T-helper 2 cell treated with Interferon-gamma antibody and Interleukin-4, amounts not matched to agents 5 μg/mL and 100 μg/mL, for 36 hours (primary cell): Measurements from ENCODE around the gene SLC2A6.

ENCODE experiments used
- DNase-seq: peaks from one replicate; pipeline ENCODE4 v3.0.0; 2021; ENCODE audit warnings: low spot score
- H3K27ac Mint-ChIP-seq: one replicate; pipeline ENCODE4 v1.8.0; 2021; ENCODE audit warnings: mild to moderate bottlenecking, mixed read lengths
- H3K27me3 Mint-ChIP-seq: one replicate; pipeline ENCODE4 v1.8.0; 2021; ENCODE audit warnings: low read depth, mixed read lengths
- H3K36me3 Mint-ChIP-seq: one replicate; pipeline ENCODE4 v1.8.0; 2021; ENCODE audit warnings: low read depth, mixed read lengths
- H3K4me1 Mint-ChIP-seq: one replicate; pipeline ENCODE4 v1.8.0; 2021; ENCODE audit warnings: low read depth, mixed read lengths
- H3K4me3 Mint-ChIP-seq: one replicate; pipeline ENCODE4 v1.8.0; 2022; ENCODE audit warnings: mild to moderate bottlenecking, moderate library complexity, mixed read lengths
- H3K9me3 Mint-ChIP-seq: one replicate; pipeline ENCODE4 v1.8.0; 2021; ENCODE audit warnings: mixed read lengths

Gene SLC2A6

DNA sequence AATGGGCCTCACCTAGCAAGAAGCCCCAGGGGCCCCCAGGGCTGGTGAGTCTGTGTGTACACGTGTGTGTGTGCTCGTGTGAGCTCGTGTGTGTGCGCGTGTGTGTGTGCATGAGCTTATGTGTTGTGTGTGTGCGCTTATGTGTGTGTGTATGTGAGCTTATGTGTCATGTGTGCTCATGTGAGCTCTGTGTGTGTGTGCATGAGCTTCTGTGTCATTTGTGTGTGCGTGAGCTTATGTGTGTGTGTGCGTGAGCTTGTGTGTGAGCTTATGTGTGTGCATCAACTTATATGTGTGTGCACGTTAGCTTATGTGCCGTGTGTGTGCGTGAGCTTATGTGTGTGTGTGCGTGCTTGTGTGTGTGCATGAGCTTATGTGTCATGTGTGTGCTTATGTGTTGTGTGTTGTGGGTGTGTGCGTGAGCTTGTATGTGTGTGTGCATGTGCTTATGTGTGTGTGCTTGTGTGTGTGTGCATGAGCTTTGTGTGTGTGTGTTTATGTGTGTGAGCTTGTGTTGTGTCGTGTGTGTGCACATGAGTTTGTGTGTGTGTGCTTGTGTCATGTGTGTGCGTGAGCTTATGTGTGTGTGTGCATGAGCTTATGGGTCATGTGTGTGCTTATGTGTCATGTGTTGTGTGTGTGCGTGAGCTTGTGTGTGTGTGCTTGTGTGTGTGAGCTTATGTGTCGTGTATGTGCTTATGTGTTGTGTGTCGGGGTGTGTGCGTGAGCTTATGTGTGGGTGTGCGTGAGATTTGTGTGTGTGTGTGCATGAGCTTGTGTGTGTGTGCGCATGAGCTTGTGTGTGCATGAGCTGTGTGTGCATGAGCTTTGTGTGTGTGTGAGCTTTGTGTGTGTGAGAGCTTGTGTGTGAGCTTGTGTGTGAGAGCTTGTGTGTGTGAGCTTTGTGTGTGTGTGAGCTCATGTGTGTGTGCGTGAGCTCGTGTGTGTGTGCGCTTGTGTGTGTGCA is 16.7 kb upstream of the SLC2A6 start:
- no peak overlapping the region for H3K27ac Mint-ChIP-seq
- no peaks in the 10 kb centered on the region for H3K27me3 Mint-ChIP-seq
- no peak overlapping the region for H3K4me3 Mint-ChIP-seq
- DNase-seq: no peak
- no peaks in the 10 kb centered on the region for H3K4me1 Mint-ChIP-seq
- no peaks in the 10 kb centered on the region for H3K9me3 Mint-ChIP-seq
- H3K36me3 Mint-ChIP-seq: no peaks in the 10 kb centered on the region

DNA sequence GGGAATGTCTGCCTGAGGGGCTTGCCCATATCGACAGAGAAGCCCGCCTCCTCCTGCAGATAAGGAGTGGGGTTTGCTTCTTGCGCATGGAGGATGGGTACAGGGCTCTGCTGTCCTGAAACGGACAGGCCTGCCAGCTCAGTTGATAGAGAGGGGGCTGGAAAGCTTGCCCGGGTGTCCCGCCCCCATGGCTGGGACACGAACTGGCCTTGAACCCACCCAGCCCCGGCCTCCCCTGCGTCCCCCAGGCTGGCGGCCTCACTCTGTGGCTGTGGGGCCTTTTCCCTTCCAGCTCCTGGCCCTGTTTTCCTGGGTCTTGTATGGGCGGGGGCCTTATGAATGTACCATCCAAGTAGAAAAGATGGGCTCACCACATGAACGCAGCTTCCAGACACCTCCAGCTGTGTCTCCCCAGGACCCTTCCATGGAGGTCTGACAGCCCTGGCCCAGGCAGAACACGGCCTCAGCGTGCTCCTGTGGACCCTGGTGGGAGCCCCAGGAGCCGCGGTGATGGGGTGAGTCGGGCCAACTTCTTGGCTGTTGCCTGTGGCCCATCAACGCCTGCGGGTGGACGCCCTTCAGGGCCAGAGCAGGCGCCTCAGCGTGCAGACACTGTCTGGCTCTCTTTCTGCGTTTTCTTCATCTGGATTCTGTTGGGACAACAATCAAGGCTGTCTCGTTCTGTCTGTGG is 15.9 kb upstream of the SLC2A6 start:
- H3K27ac Mint-ChIP-seq: no peak overlapping the region
- no peaks in the 10 kb centered on the region for H3K9me3 Mint-ChIP-seq
- H3K27me3 Mint-ChIP-seq: no peaks in the 10 kb centered on the region
- no peaks in the 10 kb centered on the region for H3K4me1 Mint-ChIP-seq
- no peaks in the 10 kb centered on the region for H3K36me3 Mint-ChIP-seq
- DNase-seq: no peak
- no peak overlapping the region for H3K4me3 Mint-ChIP-seq

DNA sequence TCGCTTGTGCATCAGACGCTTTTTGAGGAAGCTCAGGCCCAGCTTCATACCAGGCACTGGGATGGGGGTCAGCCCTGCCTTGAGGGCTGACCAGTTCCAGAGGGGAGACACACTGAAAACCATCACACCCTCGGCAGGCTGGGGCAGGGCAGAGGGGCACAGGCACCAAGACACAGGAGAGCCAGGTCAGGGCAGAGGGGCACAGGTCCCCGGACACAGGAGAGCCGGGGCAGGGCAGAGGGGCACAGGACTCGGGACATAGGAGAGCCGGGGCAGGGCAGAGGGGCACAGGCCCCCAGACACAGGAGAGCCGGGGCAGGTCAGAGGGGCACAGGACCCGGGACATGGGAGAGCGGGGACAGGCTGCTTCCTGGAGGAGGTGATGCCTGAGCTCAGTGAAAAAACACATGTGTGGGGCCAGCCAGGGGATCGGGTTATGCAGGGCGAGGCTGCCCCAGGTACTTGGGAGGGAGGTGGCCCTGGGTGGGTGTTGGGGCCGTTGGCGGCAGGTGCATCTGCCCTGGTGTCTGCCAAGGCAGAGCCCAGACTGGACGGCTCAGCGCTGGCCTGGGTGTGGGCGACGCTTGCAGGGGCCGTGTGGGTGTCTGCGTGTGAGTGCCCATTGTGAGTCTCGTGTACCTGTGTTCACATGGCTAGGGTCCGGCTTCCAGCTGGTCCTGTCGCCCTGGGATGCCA is 15.1 kb upstream of the SLC2A6 start:
- Mint-ChIP-seq H3K27ac (no peak overlapping the region), H3K4me3 (no peak overlapping the region), H3K4me1 (no peaks in the 10 kb centered on the region), H3K36me3 (no peaks in the 10 kb centered on the region), H3K9me3 (no peaks in the 10 kb centered on the region), H3K27me3 (no peaks in the 10 kb centered on the region)
- DNase-seq: no peak

- H3K27me3 Mint-ChIP-seq: no peaks in the 10 kb centered on the region
- H3K9me3 Mint-ChIP-seq: no peaks in the 10 kb centered on the region
- no peaks in the 10 kb centered on the region for H3K36me3 Mint-ChIP-seq
- H3K4me3 Mint-ChIP-seq: no peak overlapping the region
- no peaks in the 10 kb centered on the region for H3K4me1 Mint-ChIP-seq
- no peak for DNase-seq
- H3K27ac Mint-ChIP-seq: no peak overlapping the region
These were observed 14.5 kb upstream of the SLC2A6 start for GRCh38 chr9:133493428-133493827.

DNA sequence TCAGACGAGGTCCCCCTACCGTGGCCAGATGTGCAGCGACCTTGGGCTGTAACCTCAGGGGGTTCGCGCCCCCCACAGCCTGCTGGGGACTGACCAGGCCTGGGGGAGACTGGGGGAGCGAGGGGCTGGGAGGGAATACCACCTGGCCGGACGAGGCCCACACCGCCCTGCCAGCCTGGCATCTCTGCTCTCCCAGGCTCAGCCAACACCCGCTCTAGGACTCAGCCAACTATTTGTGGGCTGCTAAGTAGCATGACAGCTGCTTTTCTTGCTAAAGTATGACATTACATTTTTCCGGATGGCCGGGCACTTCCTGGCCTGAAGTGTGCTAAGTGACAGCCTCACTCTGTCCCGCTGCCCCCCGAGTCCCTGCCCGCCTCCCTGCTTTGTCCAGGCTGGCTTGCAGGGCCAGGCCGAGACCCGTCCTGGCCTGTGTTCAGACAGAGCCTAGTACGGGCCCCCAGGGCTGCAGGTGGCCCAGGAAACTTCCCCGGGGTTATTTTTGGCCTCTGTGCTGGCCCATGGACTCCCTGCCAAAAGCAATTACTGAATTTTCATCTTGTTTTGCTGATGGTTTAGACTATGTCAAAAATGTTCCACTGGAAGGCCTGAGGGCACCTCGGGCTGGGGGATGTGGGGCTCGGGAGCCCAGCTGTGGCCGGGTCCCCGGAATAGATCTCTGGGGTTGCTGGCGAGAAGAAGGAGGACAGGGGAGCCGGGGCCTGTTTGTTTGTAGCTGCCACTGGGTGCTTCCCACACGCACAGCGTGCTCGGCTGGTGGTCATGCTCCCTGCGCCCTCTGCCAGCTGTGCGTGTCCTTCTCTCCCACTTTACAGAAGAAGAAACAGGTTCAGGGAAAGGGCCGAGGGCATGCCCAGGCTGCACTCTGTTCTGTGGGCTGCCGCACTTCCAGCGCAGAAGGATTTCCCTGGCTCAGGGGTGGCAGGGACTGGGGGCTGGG is 13.4 kb upstream of the SLC2A6 start:
- no peaks in the 10 kb centered on the region for H3K27me3 Mint-ChIP-seq
- H3K27ac Mint-ChIP-seq: no peak overlapping the region
- no peaks in the 10 kb centered on the region for H3K9me3 Mint-ChIP-seq
- no peak for DNase-seq
- no peaks in the 10 kb centered on the region for H3K36me3 Mint-ChIP-seq
- no peaks in the 10 kb centered on the region for H3K4me1 Mint-ChIP-seq
- no peak overlapping the region for H3K4me3 Mint-ChIP-seq

DNA sequence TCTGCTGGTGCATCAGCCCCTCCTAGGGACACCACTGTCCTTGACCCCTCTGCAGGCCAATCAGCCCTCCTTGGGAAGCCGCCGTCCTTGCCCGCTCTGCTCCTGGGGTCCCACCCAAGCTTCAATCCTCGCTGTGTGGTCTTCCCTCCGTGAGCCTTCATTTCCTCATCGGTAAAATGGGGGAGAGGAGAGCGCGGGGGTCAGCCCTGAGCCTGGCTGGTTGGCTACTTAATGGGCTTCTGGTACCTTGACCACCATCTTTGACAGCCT is 12.7 kb upstream of the SLC2A6 start:
- Mint-ChIP-seq H3K36me3 (no peaks in the 10 kb centered on the region), H3K9me3 (no peaks in the 10 kb centered on the region), H3K27me3 (no peaks in the 10 kb centered on the region), H3K4me1 (no peaks in the 10 kb centered on the region), H3K27ac (no peak overlapping the region), H3K4me3 (no peak overlapping the region)
- no peak for DNase-seq

DNA sequence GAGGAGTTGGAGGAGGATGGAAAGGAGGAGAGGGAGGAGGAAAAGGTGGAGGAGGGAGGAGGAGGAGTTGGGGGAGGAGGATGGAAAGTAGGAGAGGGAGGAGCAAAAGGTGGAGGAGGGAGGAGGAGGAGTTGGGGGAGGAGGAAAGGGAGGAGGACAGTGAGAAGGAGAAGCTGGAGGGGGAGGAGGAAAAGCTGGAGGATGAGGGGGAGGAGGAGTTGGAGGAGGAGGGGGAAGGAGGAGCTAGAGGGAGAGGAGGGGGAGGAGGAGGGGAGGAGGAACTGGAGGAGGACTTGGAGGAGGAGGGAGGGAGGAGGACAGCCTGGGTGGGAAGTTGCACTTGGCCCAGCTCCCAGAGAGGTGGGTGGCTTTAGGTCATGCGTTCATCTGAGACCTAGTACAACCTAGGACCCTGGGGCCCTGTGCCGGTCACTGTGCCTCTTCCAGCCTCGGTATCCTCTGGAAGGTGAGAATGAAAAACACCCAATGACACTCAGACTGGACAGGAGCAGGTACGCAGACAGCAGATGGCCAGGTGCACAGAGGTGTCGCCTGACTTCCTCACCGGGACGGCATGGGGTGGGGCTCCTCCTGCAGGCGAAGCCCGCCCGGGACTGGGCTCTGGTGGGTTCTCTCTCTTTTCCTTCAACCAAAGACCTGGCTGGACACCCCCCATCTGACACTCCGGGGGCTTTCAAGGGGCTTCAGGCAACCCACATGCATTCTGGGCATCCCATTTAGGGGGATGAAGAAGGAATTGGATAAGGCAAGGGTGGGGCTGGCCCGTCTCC is 12.2 kb upstream of the SLC2A6 start:
- no peaks in the 10 kb centered on the region for H3K36me3 Mint-ChIP-seq
- no peak overlapping the region for H3K27ac Mint-ChIP-seq
- H3K27me3 Mint-ChIP-seq: no peaks in the 10 kb centered on the region
- no peaks in the 10 kb centered on the region for H3K9me3 Mint-ChIP-seq
- H3K4me1 Mint-ChIP-seq: peaks cover 2% of the 10 kb centered on the region
- H3K4me3 Mint-ChIP-seq: no peak overlapping the region
- no peak for DNase-seq

DNA sequence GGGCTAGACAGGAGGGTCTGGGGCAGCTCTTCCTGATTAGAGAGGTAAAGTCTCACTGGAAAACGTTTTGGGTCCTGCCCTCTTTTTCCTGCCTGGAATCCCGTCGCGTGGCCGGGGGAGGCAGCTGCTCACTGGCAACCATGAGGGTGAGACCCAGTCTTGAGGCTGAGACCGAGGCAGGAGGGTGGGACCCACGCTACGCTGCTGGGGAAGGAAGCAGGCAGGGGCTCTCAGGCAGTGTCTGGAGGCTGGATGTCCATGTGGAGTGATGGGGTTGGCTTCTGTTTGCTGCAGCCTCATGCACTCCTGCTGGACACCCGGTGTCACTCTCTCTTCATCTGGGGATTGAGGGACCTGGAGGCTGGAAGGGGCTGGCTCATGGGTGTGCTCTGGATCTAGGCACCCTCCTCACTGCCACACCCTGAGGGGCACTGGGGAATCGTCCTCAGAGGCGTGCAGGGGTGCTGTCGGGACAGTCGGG is 11.3 kb upstream of the SLC2A6 start:
- Mint-ChIP-seq H3K9me3 (no peaks in the 10 kb centered on the region), H3K27me3 (no peaks in the 10 kb centered on the region), H3K27ac (no peak overlapping the region), H3K4me1 (peaks cover 3% of the 10 kb centered on the region), H3K36me3 (no peaks in the 10 kb centered on the region), H3K4me3 (no peak overlapping the region)
- DNase-seq: no peak

DNA sequence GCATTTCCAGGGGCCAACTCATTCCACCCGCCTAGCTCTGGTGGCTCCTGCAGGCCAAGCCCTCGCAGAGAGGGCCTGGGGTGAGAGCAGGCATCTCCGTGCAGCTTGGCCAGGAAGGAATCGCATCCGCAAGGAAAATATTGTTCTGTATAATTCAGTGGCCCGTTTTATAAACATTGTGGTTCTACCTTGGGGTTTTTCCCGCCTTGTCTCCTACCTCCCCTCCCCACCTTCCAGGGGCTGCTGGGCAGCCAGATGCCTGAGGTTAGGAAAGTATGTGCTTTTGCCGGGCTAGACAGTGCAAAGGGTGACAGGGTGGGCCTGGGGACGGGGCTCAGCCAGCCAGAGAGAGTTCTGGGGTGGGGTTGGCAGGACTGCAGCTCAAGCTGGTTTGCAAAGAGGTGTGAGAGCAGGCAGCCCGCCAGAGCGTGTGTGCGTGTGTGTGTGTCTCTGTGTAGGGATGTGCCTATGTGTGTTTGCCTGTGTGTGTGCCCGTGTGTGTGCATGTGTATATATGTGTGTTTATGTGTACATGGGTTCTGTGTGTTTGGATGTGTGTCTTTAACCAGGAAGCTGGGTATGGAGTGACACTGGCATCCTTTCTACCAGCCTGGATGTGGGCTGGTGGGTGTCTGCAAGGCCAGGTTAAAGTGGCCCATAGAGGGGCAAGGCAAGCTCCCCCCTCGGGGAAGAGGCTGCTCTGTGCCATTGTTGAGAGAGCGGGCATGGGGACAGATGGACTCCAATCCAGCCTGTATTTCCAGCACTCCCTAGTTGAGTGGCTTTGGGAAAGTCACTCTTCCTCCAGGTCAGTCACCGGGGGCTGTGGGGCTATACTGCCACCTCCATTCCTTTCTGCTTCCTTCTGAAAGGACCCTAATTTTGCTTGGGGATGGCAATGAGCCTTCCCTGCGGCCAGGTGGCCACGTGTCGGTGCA is 10.6 kb upstream of the SLC2A6 start:
- no peak overlapping the region for H3K27ac Mint-ChIP-seq
- H3K9me3 Mint-ChIP-seq: no peaks in the 10 kb centered on the region
- peaks cover 3% of the 10 kb centered on the region for H3K4me1 Mint-ChIP-seq
- H3K4me3 Mint-ChIP-seq: no peak overlapping the region
- no peaks in the 10 kb centered on the region for H3K36me3 Mint-ChIP-seq
- no peaks in the 10 kb centered on the region for H3K27me3 Mint-ChIP-seq
- DNase-seq: no peak

DNA sequence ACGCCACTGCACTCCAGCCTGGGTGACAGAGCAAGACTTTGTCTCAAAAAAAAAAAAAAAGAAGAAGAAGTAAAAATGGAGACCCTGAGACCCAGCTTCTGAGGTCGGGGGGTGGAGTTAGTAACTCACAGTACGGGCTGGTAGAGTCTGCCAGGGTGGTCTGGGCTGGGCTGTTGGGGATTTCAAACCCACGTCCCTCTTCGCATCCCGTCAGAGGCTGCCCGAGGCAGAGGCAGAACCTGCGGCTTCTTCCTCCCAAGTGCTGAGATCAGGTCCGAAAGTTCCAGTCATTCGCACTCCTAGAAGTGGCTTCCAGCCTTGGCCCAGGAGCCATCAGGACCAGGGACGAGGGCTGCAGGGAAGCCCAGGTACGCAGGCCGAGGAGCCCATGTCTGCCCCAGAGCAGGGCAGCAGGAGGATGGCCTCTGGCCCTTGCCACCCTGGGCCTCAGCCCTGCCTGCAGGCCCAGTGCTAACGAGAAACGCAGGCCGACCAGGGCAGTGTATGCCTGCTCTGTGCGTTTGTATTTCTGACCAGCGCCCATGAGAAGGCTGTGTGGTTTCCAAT is 9.9 kb upstream of the SLC2A6 start:
- no peak overlapping the region for H3K4me3 Mint-ChIP-seq
- H3K36me3 Mint-ChIP-seq: no peaks in the 10 kb centered on the region
- H3K27me3 Mint-ChIP-seq: no peaks in the 10 kb centered on the region
- no peaks in the 10 kb centered on the region for H3K9me3 Mint-ChIP-seq
- no peak overlapping the region for H3K27ac Mint-ChIP-seq
- H3K4me1 Mint-ChIP-seq: peaks cover 3% of the 10 kb centered on the region
- no peak for DNase-seq

- peaks cover 6% of the 10 kb centered on the region for H3K27me3 Mint-ChIP-seq
- no peak overlapping the region for H3K27ac Mint-ChIP-seq
- H3K4me1 Mint-ChIP-seq: peaks cover 3% of the 10 kb centered on the region
- DNase-seq: no peak
- no peaks in the 10 kb centered on the region for H3K36me3 Mint-ChIP-seq
- H3K4me3 Mint-ChIP-seq: no peak overlapping the region
- H3K9me3 Mint-ChIP-seq: no peaks in the 10 kb centered on the region
These were observed 8.4 kb upstream of the SLC2A6 start for GRCh38 chr9:133487331-133487725.
